MM.1S (cell line): ENCODE measurements around the gene MYO1B.

Experiments
- CTCF ChIP-seq: fragments of 300-600 bp; sonication (generic); IDR thresholded peaks from 2 replicates; pipeline ENCODE4 v1.5.1; 2016; ENCODE audit warnings: antibody characterized with exemption, low read length, mixed read lengths
- EZH2 ChIP-seq: fragments of 300-600 bp; sonication (generic); optimal IDR thresholded peaks from 2 replicates; pipeline ENCODE3; 2017; ENCODE audit warnings: low read depth, mild to moderate bottlenecking, antibody characterized with exemption, low read length, mixed read lengths

GRCh38 chr2:191453761-191454160, 208.6 kb downstream of the MYO1B start:
- TF ChIP-seq CTCF (no peak), EZH2 (no peak)
